Cortex of kidney (tissue), 1 donor: ENCODE results near the gene APMAP.

Experiments used
- DNase-seq: peaks from one replicate; lab custom pipeline; 2025; lab: John Stamatoyannopoulos, UW

Gene APMAP

DNA sequence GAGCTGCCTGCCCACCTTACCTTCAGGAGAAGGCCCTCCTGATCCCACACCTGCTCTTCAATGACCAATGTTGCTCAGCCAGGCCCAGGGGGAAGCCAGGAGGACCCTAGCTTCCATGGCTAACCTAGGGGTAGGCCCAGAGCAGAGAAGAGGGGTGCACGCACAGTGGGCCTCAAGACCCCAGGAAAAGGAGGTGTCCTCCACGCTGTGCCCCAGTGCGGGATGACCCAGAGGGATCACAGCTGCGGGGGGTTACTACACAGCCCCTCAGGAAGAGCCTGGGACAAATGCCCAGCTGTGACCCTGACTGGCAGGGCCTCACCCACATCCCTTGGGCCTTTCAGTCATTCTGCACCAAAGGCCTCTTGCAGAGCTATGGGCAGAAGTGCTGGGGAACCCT is 31.6 kb upstream of the APMAP start:
- no peak for DNase-seq

DNA sequence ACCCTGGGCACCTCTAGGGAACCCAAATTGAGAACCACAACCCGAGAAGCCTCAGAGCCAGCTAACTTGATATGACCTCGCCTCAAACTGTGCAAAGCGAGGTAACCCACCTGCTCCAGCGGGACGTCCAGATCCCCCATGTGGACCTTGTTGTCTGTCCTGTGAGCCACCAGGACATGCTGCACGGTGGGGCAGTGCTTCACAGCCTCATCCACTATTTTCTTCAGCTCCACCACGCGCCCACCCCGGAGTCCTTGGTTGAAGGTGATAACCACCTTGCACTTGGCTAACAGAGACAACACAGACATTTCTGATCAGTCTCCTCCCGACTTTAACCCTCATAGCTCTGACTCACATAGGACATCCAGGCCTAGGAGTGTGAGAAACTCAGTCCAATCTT is 30.8 kb upstream of the APMAP start:
- DNase-seq, result no peak

DNA sequence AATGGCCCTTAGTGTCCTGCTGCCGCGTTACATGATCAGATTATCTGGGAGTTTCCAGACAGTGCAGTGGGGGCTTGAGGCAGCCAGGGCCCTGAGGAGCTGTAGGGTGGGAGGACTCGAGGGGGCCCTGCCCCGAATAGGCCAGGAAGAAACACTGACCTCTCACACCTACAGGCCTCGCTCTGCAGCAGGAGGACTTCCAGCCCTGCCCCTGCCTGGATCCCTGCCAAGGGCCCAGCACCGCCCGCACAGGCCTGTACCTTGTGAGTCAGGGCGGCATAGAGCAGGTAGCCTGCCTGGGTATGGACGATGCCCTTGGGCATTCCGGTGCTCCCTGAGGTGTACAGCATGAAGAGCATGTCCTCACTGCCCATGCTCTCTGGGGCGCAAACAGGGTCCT is 30.1 kb upstream of the APMAP start:
- no peak for DNase-seq

- DNase-seq, result no peak
These were observed 28.8 kb upstream of the APMAP start for GRCh38 chr20:25021336-25021735.

DNA sequence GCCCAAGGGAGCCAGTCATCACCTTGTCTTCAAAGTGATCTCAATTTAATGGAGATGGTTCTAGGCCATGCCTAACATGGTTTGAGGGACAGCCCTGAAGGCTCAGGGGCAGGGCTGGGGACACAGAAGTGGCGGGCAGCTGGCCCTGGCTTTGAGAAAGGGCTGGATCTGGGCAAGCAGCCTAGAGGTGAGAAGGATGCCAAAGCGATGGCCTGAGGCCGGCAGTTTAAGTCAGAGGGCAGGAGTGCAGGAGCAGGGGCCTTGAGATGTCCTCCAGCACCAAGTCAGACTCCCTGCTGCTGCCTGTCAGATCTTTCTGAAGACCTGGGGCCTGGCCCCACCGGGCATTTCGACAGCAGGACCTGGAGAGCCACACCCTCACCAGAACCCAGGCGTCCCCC is 28.4 kb upstream of the APMAP start:
- DNase-seq, result no peak

- no peak for DNase-seq
These were observed 27.8 kb upstream of the APMAP start for GRCh38 chr20:25020345-25020744.

DNA sequence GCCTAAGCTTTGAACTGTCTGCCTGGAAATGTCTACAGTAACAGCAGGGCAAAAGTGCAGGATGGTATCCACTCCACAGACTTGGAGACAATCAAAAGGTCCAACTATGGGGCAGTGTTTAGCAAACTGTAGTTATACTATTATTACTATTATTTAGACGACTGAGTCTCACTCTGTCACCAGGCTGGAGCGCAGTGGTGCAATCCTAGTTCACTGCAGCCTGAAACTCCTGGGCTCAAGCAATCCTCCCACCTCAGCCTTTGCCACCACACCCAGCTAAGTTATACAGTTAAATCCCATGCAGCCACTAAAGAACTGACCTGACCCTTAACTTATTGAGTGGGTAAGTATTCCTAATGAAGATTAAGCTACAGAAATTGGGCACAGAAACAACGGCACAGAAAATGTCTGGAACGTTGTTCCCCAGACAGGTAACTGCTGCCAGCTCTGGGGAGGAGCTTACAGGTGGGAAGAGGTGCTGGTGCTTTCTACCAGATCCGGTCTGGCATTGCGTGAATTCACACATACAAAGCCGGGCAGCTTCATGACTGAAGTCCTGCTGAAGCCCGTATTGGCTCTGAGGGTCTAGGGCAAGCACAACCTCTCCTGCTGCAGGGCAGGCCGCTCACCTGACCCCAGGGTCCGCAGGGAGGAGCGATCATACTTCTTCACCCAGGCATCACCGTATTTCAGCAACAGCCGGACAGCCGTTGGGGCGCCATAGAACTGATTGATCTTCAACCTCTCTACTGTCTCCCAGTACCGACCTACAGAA is 27.0 kb upstream of the APMAP start:
- no peak for DNase-seq

DNA sequence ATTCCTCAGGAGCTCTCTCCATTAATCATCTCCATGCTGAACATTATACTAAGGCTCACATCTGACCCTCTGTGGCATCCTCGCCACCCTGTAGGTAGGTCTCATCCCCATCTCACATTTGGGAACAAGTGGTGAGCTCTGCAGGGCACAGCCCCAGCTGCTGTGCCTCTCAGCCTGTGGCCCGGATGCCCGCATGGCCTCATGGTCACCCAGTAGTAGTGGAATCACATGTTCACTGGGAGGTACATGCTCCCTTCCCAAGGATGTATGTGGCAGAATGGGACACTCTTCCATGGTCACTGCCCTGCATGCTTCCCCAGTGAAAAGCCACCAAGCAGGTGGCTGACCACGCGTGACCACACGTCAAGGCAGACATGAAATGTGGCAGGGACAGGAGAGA is 26.3 kb upstream of the APMAP start:
- no peak for DNase-seq

GRCh38 chr20:25018425-25018824 is 25.9 kb upstream of the APMAP start:
- DNase-seq, result no peak

DNA sequence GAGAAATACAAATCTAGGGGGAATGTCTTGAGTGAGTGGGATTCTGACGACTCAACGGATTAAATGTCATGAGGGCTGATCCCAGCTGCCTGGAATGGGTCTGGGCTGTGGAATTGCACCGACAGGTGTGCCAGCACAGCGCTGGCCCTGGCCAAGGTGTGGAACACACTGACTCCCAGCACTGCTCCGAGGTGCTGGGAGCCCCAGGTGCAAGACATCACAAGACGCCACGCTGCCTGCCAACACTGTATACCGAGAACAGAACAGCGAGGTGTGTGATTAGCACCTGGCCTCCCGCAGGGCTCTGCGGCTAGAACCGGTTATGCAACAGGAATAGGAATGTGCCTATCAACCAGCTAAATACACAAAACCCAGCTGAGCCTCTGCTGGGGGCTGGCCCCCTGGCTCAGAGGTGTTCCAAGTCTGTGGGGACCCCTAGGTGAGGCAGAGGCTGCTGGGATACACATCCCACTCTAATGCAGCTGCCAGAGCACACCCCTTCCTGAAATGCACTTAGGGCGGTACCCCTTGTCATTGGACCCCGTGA is 24.8 kb upstream of the APMAP start:
- no peak for DNase-seq

- no peak for DNase-seq
These were observed 23.9 kb upstream of the APMAP start for GRCh38 chr20:25016471-25016870.

DNA sequence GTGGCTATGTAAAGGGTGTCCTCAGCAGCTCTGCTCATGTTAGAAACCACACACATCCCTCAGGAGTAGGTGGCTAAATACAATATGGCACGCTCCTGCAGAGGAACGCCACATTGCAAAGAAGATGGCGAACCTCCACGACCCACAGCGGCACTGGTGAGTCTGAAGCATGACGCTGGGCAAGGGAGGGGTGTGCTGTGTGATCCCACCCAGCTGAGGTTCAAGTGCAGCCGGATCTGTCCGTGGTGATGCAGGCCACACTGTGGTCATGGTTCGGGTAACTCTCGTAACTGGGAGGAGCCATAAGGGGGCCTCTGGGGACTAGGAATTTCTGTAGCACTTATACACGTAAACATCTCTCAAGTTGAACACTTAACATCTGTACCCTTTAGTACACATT is 23.4 kb upstream of the APMAP start:
- DNase-seq, result no peak

- no peak for DNase-seq
These were observed 22.3 kb upstream of the APMAP start for GRCh38 chr20:25014816-25015215.

DNA sequence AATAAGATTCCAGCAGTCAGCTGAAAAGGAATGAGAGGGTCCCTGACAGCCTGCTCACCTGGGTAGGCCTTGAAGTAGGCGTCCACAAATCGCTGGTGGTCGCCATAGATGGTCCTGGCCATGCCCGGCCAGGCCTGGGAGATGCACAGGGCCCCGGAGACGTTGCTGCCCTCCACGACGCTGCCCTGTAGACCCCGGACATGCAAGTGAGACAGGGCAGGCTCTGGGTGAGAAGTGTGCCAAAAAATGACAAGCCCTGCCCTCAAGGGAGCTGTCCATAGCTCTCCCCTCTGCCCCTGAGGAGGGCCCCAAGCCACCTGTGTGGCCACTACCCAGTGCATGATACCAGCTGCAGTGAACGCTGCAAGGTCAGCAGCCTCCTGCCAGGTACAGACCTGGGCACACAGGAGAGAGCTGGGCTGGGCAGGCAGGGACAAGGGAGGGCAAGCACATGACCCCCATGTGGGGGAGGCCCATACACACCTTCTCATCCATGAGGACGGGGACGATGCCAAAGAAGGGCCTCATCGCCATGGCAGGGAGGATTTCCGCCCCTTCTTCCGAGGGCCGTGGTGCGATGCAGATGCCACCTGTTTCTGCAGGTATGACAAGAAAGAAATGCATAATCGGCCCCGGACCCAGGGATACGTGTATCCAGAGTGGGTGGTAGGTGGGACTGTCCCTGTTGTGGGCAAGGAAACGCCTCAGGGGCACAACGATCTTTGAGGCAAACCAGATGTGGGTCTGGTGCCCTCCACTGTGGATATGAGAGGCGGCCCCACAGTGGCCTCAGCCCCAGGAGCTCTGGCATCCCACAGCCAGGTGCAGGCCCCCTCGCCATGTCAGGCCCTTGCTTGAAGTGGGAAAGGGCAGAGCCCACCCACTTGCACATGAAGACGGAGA is 21.2 kb upstream of the APMAP start:
- no peak for DNase-seq

- DNase-seq, result no peak
These were observed 20.2 kb upstream of the APMAP start for GRCh38 chr20:25012616-25013189.

DNA sequence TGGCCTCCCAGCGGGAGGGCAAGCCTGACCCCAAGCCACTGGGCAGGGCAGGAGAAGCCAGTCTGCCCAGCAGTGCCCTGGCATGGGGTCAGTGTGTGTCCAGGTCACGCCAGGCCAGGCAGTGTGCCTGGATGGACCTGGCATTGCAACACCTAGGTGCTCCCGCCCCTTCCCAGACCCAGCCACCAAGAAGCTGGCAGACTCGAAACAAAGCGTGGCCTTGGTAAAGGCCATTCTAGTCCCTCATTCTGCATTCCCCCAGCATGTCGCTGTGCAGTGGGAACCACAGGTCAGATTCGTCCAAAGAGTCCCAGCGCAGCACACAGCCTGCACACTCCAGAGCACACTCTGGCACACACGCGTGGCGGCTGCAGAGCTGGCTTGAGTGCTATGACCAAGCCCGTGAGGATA is 19.3 kb upstream of the APMAP start:
- no peak for DNase-seq

- no peak for DNase-seq
These were observed 18.7 kb upstream of the APMAP start for GRCh38 chr20:25011261-25011660.

DNA sequence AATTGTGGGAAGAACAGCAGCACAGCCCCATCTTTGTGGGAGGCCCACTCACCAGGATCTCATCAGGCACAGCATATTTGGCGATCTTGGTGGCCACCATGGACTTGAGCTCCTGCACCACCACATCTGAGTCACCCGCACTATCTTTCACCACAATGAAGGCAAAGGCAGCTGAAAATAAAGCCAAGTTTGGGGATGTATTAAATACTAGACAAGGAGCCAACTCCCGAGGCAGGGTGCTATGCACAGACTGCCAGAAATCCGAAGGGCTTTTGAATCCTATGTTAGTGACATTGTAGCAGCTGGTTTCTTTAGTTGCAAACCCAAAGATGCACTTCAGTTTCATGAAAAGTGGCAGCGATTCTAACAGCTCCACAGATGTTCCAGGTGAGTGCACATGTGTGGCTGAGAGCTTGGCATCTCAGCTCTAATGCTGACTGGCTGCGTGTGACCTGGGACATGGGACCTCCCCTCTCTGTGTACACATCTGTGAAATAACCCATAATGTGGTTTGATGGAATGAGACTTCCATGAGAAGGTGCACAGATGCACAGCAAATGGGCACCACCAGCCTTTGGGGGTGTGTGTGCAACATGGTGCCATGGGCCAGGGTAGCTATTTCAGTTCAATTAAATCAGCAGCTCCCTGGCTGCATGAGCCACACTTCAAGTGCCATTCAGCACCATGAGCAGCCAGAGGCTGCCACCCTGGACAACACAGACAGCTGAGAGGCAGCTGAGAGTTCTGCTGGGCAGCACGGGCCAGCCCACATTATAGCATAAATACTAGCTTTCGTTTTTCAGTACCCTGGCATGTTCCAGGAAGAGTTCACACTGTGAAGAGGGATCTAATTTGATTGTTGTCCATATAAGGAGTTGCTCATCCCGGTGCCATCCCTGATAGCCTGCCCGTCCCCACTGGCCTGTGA is 16.9 kb upstream of the APMAP start:
- DNase-seq, result no peak

GRCh38 chr20:25008388-25009217 is 16.1 kb upstream of the APMAP start:
- no peak for DNase-seq

DNA sequence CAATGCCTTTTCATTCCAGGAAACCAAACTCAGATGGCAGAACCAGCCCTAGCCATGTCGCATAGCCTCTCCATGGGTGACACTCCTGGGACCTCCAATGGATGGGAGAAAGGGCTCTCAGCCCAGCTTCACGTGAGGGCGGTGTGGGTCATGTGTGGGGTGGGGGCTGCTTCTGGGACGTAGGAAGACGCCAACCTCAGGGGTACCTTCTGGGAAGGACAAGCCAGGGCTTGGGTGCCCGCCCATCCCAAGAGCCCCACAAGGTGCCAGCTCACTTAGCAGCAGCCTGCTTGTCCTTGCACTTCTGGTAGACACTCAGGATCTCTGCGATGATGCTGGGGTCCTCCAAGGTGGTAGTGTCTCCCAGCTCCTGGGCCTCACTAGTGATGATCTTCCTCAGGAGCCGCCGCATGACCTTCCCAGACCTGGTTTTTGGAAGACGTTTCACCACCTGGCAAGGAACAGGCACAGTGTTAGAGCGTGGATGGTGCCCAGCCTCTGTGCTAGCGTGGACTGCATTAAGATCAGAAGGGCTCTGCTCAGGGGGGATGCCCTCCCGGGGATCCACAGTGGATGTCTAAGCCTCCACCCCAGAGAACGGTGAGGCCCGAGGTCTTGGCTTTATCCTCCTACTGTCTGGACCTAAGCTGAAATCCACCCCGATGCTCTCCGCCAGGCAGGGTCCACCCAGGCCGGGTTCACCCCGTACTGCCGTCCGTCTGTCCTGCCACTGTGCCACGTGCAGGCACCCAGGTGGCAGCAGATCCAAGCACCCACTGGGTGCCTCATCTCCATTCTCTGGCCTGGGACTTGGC is 15.1 kb upstream of the APMAP start:
- DNase-seq, result no peak
